ENCODE measurements around the gene BCAM. TPM values are rescaled to one million over a fixed set of nuclear protein-coding genes. Genes with fewer than 3 reads are reported as not detected.

The BCAM gene
- total and polyA plus RNA-seq, 2 donors = 35.3 to 77.4 TPM

DNA sequence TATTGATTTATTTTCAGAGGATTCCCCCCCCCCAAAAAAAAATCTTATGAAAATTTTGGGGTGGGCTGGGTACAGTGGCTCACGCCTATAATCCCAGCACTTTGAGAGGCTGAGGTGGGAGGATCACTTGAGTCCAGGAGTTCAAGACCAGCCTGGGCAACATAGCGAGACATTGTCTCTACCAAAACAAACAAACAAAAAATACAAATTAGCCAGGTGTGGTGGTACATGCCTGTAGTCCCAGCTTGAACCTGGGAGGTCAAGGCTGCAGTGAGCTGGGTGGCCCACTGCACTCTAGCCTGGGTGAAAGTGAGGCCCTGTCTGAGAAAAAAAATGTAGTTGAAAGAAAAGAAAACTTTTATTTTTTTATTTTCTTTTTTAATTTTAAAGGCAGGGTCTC lies 55.1 kb downstream of the BCAM start:
- H3K4me1 ChIP-seq (ENCODE audit: insufficient read depth) = no peaks in the 10 kb centered on the region
- no peak overlapping the region for H3K27ac ChIP-seq (ENCODE audit: low read depth)
- DNase-seq (ENCODE audit: extremely low spot score) = no peak
- H3K36me3 ChIP-seq (ENCODE audit: insufficient read depth) = peaks cover 2% of the 10 kb centered on the region
- H3K4me3 ChIP-seq (ENCODE audit: low read depth, low read length) = no peak overlapping the region
- WGBS = 94% methylated on average over 2 of the region's 2 CpGs

DNA sequence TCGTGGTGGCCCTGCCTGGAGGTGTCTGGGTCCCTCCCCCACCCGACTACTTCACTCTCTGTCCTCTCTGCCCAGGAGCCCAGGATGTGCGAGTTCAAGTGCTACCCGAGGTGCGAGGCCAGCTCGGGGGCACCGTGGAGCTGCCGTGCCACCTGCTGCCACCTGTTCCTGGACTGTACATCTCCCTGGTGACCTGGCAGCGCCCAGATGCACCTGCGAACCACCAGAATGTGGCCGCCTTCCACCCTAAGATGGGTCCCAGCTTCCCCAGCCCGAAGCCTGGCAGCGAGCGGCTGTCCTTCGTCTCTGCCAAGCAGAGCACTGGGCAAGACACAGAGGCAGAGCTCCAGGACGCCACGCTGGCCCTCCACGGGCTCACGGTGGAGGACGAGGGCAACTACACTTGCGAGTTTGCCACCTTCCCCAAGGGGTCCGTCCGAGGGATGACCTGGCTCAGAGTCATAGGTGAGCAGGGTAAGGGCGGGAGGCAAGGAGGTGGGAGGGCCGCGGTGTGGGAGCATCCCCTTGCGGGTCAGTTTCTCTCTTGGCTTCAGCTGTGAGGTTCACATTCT lies 56.4 kb downstream of the BCAM start:
- 93% methylated on average over 27 of the region's 27 CpGs for WGBS
- Histone ChIP-seq H3K4me3 (ENCODE audit: low read depth, low read length) (no peak overlapping the region), H3K4me1 (ENCODE audit: insufficient read depth) (no peaks in the 10 kb centered on the region), H3K27ac (ENCODE audit: low read depth) (no peak overlapping the region), H3K36me3 (ENCODE audit: insufficient read depth) (peaks cover 2% of the 10 kb centered on the region)
- no peak for DNase-seq (ENCODE audit: extremely low spot score)

DNA sequence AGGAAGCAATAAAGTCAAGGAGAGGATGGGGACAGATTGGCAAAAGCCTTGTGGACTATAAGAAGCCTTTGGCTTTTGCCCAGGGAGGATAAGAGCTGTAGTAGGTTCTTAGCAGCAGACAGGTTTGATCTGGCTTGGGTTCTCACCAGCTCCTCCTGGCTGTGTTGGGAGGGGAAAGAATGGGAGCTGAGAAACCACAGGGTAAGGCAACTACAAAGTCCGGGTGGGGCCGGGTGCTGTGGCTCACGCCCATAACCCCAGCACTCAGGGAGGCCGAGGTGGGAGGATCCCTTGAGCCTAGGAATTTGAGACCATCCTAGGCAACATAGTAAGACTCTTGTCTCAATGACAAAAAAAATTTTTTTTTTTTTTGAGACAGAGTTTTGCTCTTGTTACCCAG lies 57.8 kb downstream of the BCAM start:
- H3K4me3 ChIP-seq (ENCODE audit: low read depth, low read length) = no peak overlapping the region
- H3K4me1 ChIP-seq (ENCODE audit: insufficient read depth) = no peaks in the 10 kb centered on the region
- H3K27ac ChIP-seq (ENCODE audit: low read depth) = no peak overlapping the region
- H3K36me3 ChIP-seq (ENCODE audit: insufficient read depth) = peaks cover 2% of the 10 kb centered on the region
- DNase-seq (ENCODE audit: extremely low spot score) = no peak
- 96% methylated on average over 4 of the region's 4 CpGs for WGBS

DNA sequence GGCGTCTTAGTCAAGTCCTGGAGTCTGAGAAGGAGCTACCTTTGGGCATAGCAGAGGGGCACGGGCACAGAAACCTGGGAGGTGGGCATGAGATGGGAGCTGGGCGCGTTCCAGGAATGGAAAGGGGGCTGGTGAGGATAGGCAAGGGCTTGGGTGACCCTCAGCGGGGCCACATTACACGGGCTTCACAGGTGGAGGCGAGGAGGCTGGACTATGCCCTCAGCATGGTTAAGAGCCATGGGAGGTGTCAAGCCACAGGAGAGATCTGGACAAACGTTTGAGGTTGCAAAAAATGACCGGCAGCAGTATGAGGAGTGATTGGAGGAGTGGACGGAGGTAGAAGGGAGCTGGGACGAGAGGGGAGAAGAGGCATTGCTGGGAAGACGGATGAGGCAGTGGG lies 58.7 kb downstream of the BCAM start:
- H3K36me3 ChIP-seq (ENCODE audit: insufficient read depth) = peaks cover 6% of the 10 kb centered on the region

GRCh38 chr19:44869733-44870470 lies 61.0 kb downstream of the BCAM start:
- H3K4me3 ChIP-seq (ENCODE audit: low read depth, low read length) = no peak overlapping the region
- H3K27ac ChIP-seq (ENCODE audit: low read depth) = no peak overlapping the region
- H3K36me3 ChIP-seq (ENCODE audit: insufficient read depth) = peaks cover 6% of the 10 kb centered on the region
- 58% methylated on average over 13 of the region's 13 CpGs for WGBS
- H3K4me1 ChIP-seq (ENCODE audit: insufficient read depth) = no peaks in the 10 kb centered on the region
- no peak for DNase-seq (ENCODE audit: extremely low spot score)

More for the DNA sequence above, 58.7 kb downstream of the BCAM start:
- H3K4me3 ChIP-seq (ENCODE audit: low read depth, low read length) = no peak overlapping the region
- 93% methylated on average over 12 of the region's 12 CpGs for WGBS
- DNase-seq (ENCODE audit: extremely low spot score) = no peak
- H3K4me1 ChIP-seq (ENCODE audit: insufficient read depth) = no peaks in the 10 kb centered on the region
- no peak overlapping the region for H3K27ac ChIP-seq (ENCODE audit: low read depth)

Small RNAs within 50 kb of the gene (small RNA-seq; reads per million reads assigned to genes)
- not detected for gene RF00156

Other genes starting within 250 kb of the BCAM start
- not detected for gene IGSF23, start 195.5 kb upstream of the BCAM start, total RNA-seq
- not detected for gene IGSF23, start 195.5 kb upstream of the BCAM start, polyA plus RNA-seq
- gene PVR, start 165.2 kb upstream of the BCAM start, total RNA-seq = 21.3 TPM
- 19.3 TPM for gene PVR, start 165.2 kb upstream of the BCAM start, polyA plus RNA-seq
- gene CEACAM19, start 137.6 kb upstream of the BCAM start, total RNA-seq = 1.8 TPM
- gene CEACAM19, start 137.6 kb upstream of the BCAM start, polyA plus RNA-seq = 4.9 TPM
- not detected for gene CEACAM16, start 110.0 kb upstream of the BCAM start, total RNA-seq
- gene CEACAM16, start 110.0 kb upstream of the BCAM start, polyA plus RNA-seq = not detected
- gene BCL3, start 60.4 kb upstream of the BCAM start, total RNA-seq = 2.5 TPM
- 93.0 TPM for gene BCL3, start 60.4 kb upstream of the BCAM start, polyA plus RNA-seq
- 4.7 TPM for gene CBLC, start 31.2 kb upstream of the BCAM start, total RNA-seq
- 6.1 TPM for gene CBLC, start 31.2 kb upstream of the BCAM start, polyA plus RNA-seq
- gene NECTIN2, start 37.2 kb downstream of the BCAM start, total RNA-seq = 27.4 TPM
- 50.2 TPM for gene NECTIN2, start 37.2 kb downstream of the BCAM start, polyA plus RNA-seq
- gene TOMM40, start 82.2 kb downstream of the BCAM start, total RNA-seq = 17.8 TPM
- gene TOMM40, start 82.2 kb downstream of the BCAM start, polyA plus RNA-seq = 39.3 TPM
- 28.2 TPM for gene APOE, start 96.7 kb downstream of the BCAM start, total RNA-seq
- gene APOE, start 96.7 kb downstream of the BCAM start, polyA plus RNA-seq = 60.5 TPM
- gene APOC1, start 105.5 kb downstream of the BCAM start, total RNA-seq = 3.5 TPM
- gene APOC1, start 105.5 kb downstream of the BCAM start, polyA plus RNA-seq = 26.9 TPM
- not detected for gene APOC4, start 133.1 kb downstream of the BCAM start, total RNA-seq
- gene APOC4, start 133.1 kb downstream of the BCAM start, polyA plus RNA-seq = not detected
- not detected for gene APOC2, start 136.9 kb downstream of the BCAM start, total RNA-seq
- gene APOC2, start 136.9 kb downstream of the BCAM start, polyA plus RNA-seq = 1.6 TPM
- gene CLPTM1, start 146.3 kb downstream of the BCAM start, total RNA-seq = 27.3 TPM
- 104 TPM for gene CLPTM1, start 146.3 kb downstream of the BCAM start, polyA plus RNA-seq
- gene RELB, start 192.4 kb downstream of the BCAM start, total RNA-seq = 2.6 TPM
- 8.9 TPM for gene RELB, start 192.4 kb downstream of the BCAM start, polyA plus RNA-seq
- gene CLASRP, start 229.9 kb downstream of the BCAM start, total RNA-seq = 11.2 TPM
- 45.6 TPM for gene CLASRP, start 229.9 kb downstream of the BCAM start, polyA plus RNA-seq

All from urinary bladder (tissue), 4 donors.